Neuron (in vitro differentiated cells): Measurements from ENCODE around the gene CXCR4.

Experiments used
- H2AFZ ChIP-seq: one replicate; pipeline ENCODE4 v1.6.1; 2013; ENCODE audit warnings: low read depth, mild to moderate bottlenecking, inconsistent platforms, low read length, moderate library complexity
- H3K27me3 ChIP-seq: one replicate; pipeline ENCODE4 v1.6.1; 2013; ENCODE audit warnings: low read length; ENCODE audit not compliant: insufficient read depth
- H3K36me3 ChIP-seq: one replicate; pipeline ENCODE4 v1.6.1; 2013; ENCODE audit warnings: low read length; ENCODE audit not compliant: insufficient read depth
- H3K4me1 ChIP-seq: one replicate; pipeline ENCODE4 v1.6.1; 2013; ENCODE audit warnings: low read length; ENCODE audit not compliant: insufficient read depth
- H3K4me3 ChIP-seq: 2 replicates; pipeline ENCODE4 v1.5.1; 2013; ENCODE audit warnings: mild to moderate bottlenecking, low read length, moderate library complexity
- H3K9me3 ChIP-seq: one replicate; pipeline ENCODE4 v1.6.1; 2013; ENCODE audit warnings: low read length

CXCR4 gene

DNA sequence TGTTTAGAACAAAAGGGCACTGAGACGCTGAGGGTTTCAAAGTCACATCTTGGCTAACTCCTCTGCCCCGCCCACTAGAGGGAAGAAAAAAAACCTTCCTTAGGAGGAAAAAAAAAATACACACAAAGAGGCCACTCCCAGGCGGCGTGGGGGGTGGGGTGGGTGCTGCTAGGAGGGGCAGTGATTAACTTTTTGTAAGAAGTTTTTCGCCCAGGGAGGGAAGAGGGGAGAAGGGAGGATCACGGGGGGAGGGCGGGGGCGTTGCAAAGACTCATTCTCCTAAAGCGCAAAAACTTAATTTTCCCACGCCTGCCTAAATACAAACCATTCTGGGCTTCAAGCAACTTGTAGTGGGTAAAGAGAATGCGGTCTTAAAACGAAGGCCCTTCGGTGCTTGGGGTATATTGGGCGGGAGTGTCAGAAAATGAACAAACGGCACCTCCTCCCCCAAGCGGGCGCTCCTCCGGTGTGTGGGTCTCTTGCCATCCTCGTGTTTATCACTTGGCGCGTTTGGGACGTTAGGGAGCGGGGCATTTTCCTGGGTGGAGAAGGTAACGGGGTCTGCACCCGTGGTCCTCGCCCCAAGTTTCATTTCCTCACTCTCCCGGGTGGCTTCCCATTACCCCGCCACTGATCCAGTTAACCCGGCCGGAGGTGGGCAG, 1.7 kb downstream of the CXCR4 start:
- Histone ChIP-seq H2AFZ (peak overlapping the region; percentile 41), H3K9me3 (no peaks in the 10 kb centered on the region), H3K4me1 (peaks cover 55% of the 10 kb centered on the region), H3K27me3 (peaks cover 12% of the 10 kb centered on the region), H3K36me3 (peaks cover 24% of the 10 kb centered on the region), H3K4me3 (peak overlapping the region; percentile 88)

DNA sequence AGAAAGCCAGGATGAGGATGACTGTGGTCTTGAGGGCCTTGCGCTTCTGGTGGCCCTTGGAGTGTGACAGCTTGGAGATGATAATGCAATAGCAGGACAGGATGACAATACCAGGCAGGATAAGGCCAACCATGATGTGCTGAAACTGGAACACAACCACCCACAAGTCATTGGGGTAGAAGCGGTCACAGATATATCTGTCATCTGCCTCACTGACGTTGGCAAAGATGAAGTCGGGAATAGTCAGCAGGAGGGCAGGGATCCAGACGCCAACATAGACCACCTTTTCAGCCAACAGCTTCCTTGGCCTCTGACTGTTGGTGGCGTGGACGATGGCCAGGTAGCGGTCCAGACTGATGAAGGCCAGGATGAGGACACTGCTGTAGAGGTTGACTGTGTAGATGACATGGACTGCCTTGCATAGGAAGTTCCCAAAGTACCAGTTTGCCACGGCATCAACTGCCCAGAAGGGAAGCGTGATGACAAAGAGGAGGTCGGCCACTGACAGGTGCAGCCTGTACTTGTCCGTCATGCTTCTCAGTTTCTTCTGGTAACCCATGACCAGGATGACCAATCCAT, 2.7 kb downstream of the CXCR4 start:
- peaks cover 24% of the 10 kb centered on the region for H3K36me3 ChIP-seq
- peaks cover 55% of the 10 kb centered on the region for H3K4me1 ChIP-seq
- H2AFZ ChIP-seq, result no peak overlapping the region
- no peaks in the 10 kb centered on the region for H3K9me3 ChIP-seq
- peak overlapping the region; percentile 88 for H3K4me3 ChIP-seq
- peaks cover 4% of the 10 kb centered on the region for H3K27me3 ChIP-seq

DNA sequence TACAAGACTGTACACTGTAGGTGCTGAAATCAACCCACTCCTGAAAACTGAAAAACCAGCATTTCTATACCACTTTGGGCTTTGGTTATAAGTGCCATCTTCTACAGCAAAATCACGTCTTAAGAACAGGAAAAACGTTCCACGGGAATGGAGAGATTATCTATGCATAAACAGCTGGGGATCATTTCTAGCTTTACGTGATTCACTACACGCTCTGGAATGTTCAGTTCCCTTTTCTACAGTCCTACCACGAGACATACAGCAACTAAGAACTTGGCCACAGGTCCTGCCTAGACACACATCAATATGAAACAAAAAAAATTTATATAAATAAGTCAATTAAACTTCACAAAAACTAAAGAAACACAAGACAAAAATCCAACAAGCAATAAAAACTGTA, 3.6 kb downstream of the CXCR4 start:
- no peaks in the 10 kb centered on the region for H3K9me3 ChIP-seq
- H3K36me3 ChIP-seq, result peaks cover 24% of the 10 kb centered on the region
- H2AFZ ChIP-seq, result no peak overlapping the region
- peaks cover 50% of the 10 kb centered on the region for H3K4me1 ChIP-seq
- H3K4me3 ChIP-seq, result no peak overlapping the region
- H3K27me3 ChIP-seq, result no peaks in the 10 kb centered on the region

DNA sequence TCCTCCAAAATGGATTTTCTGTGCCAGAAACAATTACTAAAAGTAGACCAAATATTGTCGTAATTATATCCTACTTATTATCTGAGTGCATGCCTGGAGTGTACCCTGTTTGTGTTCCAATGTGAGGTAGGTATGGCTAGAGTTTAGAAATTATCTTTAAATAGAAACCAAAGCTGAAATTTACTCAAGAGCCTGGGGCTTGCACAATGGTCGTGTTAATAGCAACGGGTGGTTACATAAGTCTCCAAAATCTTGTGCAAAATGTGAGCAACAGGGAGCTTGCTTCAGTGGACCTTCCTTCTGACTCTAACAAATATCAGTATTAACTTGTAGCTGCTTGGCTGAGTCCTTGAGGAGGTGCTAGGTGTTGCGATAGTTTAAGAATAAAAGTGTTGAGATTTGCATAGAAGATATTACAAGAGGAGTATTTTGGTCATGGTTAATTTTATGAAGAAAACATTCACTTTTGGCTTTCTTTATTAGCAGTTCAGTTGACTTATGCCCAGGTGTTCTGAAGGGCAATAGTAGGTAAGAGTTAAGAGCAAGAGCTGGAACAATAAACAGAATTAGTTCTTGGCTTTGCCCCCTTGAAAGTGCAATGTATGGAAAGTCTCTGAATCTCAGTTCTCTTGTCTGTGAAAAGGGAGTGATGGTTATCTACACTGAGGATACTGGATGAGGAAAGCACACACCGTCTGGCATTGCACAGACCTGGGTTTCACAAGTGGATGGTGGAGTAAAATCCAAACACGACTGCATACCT, 4.6 kb downstream of the CXCR4 start:
- Histone ChIP-seq H3K4me1 (peaks cover 42% of the 10 kb centered on the region), H3K9me3 (no peaks in the 10 kb centered on the region), H3K27me3 (no peaks in the 10 kb centered on the region)

DNA sequence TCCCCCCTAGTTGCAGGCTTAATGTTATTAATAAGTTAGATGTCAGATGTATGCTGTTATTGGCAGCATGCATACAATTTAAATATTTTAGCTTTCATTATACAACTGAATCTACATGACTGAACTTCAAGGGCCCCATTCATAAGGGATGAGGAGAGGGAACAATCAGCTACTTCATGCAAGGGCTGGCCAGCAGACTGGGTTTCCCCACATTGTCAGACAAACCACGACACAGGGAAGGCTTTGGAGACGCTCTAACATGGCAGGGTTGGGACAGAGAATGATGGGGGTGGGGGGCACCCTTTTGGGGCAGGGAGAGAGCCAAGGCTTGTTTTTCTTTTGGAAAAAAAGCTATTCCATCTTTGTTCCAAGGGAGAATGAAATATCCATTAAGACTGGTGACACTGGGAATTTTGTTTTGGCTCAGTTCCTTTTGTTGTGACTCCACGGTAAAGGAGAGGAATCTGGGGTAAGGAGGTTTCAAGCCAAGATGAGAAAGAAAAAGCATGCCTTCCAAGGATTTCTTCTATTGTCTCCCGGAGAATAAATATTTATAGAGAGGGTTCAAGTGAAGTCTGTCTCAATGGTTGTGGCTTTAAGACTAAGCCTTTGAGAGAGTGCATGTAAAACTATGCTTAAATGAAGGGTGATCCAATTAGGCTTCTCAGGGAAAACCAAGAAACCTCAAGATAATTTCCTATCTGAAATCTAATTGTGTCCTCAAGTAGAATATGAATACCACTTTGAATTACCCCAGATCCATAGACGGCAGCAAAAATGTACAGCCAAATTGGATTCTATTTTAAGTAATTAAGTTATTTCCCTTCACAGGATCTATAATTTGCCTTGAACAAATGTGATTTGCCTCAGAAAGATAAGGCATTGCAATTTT, 5.4 kb downstream of the CXCR4 start:
- no peak overlapping the region for H3K4me3 ChIP-seq
- H3K27me3 ChIP-seq, result no peaks in the 10 kb centered on the region
- peaks cover 40% of the 10 kb centered on the region for H3K4me1 ChIP-seq
- no peaks in the 10 kb centered on the region for H3K9me3 ChIP-seq
- no peak overlapping the region for H2AFZ ChIP-seq
- H3K36me3 ChIP-seq, result peaks cover 24% of the 10 kb centered on the region

More for the DNA sequence above, 4.6 kb downstream of the CXCR4 start:
- Histone ChIP-seq H2AFZ (no peak overlapping the region), H3K4me3 (no peak overlapping the region), H3K36me3 (peaks cover 24% of the 10 kb centered on the region)

DNA sequence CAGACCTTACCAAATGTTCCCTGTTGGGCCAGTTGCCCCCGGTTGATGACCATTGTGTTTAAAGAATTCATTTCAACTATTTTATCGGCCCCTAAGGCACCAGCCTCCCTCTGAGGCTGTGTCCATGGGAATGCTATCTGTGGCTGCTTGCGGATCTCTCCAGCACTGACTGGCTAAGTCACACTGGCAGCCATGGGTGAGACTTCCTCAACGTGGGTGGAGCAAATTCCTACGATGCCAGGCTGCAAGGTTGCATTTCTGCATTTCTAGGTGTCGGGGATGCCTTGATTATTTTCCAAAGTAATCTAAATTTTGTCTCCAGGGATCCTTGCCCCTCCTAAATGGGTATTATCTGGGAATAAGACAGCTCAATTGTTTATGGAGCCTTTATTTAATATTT, 6.2 kb downstream of the CXCR4 start:
- no peak overlapping the region for H3K4me3 ChIP-seq
- H2AFZ ChIP-seq, result no peak overlapping the region
- H3K27me3 ChIP-seq, result no peaks in the 10 kb centered on the region
- no peaks in the 10 kb centered on the region for H3K9me3 ChIP-seq
- peaks cover 24% of the 10 kb centered on the region for H3K36me3 ChIP-seq
- H3K4me1 ChIP-seq, result peaks cover 45% of the 10 kb centered on the region

DNA sequence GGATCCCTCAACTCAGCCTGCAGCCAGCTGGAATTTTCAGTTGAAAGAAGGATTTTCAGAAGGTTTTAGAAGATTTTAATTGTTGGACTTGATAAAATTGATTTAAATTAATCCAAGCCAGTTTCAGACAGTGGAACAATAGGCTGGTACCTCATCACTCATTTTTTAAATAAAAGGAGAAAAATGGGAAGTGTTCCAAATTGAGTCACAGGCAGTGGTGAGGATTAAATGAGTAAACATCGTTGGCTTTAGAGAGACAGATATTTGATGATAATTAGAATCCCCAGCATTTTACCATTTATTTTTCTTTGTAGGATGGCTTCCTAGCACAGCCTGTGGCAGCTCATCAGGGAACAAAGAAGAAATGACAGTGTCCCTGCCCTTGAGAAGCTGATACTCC, 7.4 kb downstream of the CXCR4 start:
- peaks cover 23% of the 10 kb centered on the region for H3K36me3 ChIP-seq
- H3K4me3 ChIP-seq, result no peak overlapping the region
- H3K4me1 ChIP-seq, result peaks cover 38% of the 10 kb centered on the region
- H3K9me3 ChIP-seq, result no peaks in the 10 kb centered on the region
- H3K27me3 ChIP-seq, result no peaks in the 10 kb centered on the region
- H2AFZ ChIP-seq, result no peak overlapping the region

DNA sequence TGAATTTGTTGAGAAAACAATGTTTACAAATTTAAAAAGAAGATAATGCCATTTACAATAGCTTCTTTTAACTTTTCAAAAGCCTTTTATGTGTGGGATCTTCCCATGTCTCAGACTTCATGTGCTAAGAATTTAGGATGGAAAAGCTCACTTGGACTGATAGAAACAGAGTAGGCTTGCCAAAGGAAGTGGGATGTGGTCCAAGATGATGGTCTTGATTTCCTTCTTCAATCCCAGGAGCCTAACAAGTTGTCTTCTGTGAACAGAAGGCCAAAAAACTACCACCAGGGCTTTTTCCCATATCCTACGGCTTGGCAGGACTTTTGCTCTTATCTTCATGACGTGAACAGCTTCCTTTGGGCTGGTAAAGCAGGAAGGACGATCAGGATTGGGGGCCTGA, 9.5 kb downstream of the CXCR4 start:
- Histone ChIP-seq H3K4me1 (peaks cover 30% of the 10 kb centered on the region), H3K4me3 (no peak overlapping the region), H3K36me3 (peaks cover 3% of the 10 kb centered on the region), H3K27me3 (no peaks in the 10 kb centered on the region), H3K9me3 (no peaks in the 10 kb centered on the region), H2AFZ (no peak overlapping the region)

DNA sequence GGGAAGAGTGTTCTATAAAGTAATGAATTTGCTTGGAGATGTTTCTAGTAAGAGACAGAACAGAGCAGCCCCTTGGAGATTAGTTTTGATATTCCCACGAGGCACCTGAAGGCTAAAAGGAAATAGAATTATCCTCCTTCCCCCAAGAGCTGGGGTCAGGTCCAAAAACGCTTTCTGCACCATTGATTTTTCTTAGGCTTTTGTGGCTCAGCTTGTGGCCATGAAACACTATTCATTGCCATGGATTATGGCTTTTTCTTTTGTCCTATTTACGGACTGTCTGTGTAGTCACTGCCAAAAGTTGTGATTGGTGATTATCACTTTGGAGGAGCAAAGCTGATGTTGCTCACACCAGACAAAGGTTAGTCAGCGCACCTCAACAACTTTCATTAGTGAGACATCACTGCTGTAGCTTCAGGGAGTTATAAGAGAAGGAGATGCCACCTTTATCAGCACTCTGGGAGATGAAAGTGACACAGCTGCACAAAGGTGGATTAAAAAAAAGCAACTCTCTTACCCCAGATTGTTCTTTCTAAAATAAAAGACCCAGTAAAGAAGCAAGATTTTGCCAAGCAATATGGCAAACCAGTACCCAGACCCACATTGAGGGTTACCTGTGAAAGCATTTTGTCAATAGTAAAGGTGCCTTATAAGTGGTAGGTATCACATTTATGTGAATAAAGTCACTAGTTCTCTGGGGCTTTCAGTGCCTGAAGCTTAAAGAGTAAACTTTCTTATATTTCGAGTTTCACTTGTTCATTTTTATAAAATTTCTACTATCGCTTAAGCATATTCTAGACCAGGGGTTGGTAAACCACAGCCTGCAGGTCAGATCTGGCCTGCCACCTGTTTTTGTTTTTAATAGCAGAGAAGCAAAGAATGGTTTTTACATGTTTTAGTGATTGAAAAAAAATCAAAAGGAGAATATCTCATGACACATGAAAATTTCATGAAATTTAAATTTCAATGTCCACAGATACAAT, 10.6 kb downstream of the CXCR4 start:
- Histone ChIP-seq H3K27me3 (no peaks in the 10 kb centered on the region), H3K4me3 (no peak overlapping the region), H3K4me1 (peaks cover 19% of the 10 kb centered on the region), H3K36me3 (no peaks in the 10 kb centered on the region), H3K9me3 (no peaks in the 10 kb centered on the region), H2AFZ (peak overlapping the region; percentile 30)

DNA sequence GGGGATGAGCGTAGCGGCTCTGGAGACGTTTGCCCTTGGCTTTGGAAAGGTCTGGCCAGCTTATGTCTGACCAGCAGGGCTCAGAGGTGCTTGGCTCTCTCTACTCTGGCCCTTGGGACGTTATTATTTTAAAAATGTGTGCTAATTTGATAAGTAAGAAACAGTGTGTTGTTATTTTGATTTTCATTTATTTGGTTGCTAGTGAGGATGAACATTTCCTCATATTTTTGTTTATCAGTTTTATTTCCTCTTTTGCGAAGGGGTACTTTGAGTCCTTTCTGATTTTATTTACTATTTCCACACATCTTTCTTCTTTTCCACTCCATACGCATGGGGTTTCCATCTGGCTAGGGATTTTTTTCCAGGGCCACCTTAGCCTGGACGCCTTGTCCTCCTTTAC, 11.4 kb downstream of the CXCR4 start:
- Histone ChIP-seq H3K4me1 (peaks cover 10% of the 10 kb centered on the region), H3K4me3 (no peak overlapping the region), H3K9me3 (no peaks in the 10 kb centered on the region), H2AFZ (peak overlapping the region; percentile 30), H3K27me3 (no peaks in the 10 kb centered on the region), H3K36me3 (no peaks in the 10 kb centered on the region)

DNA sequence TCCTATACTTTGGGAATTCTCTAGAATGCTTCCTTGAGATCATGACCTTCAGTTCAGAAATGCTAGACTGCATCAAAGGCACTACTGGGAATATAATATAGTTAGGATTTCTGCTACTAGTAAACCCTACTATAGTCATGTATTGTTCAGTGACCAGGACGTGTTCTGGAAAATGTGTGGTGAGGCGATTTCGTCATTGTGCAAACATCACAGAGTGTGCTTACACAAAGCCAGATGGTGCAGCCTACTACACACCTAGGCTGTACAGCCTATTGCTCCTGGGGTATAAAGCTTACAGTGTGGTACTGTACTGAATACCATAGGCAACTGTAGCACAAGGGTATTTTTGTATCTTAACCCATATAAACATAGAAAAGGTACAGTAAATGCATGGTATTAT, 13.0 kb downstream of the CXCR4 start:
- H3K9me3 ChIP-seq, result no peaks in the 10 kb centered on the region
- no peak overlapping the region for H2AFZ ChIP-seq
- no peak overlapping the region for H3K4me3 ChIP-seq
- H3K36me3 ChIP-seq, result no peaks in the 10 kb centered on the region
- H3K4me1 ChIP-seq, result peaks cover 9% of the 10 kb centered on the region
- H3K27me3 ChIP-seq, result no peaks in the 10 kb centered on the region

DNA sequence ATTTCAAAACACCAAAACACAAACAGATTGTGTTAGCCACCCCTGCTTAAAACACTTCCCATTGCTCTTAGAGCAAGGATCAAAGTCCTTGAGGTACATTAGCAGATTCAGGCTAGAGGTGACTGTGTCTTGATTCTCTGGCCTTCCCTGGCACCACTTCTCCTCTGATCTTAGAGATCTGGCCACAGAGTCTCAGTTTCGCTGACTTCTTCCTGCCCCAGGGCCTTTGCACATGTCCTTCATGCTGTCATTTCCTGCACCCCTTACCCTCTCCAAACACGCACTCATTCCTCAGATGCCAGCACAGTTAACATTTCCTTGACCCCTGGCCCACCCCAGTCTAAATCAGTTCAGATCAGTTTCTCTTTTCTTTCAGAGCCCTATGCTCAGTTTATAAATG, 16.9 kb downstream of the CXCR4 start:
- Histone ChIP-seq H3K4me3 (no peak overlapping the region), H3K9me3 (no peaks in the 10 kb centered on the region), H3K4me1 (no peaks in the 10 kb centered on the region), H3K36me3 (no peaks in the 10 kb centered on the region), H2AFZ (no peak overlapping the region), H3K27me3 (peaks cover 5% of the 10 kb centered on the region)
